Measurements from ENCODE around the gene BRAF.
A peak's percentile ranks its signal among the peaks of the same experiment; 100 is the strongest.
"Not testable (repeated sequence)": the region's sequence is repeated elsewhere in the genome, so short reads cannot be mapped to it uniquely, and the experiment has no call there.

Gene BRAF

GRCh38 chr7:140678816-140679130 is 246.0 kb downstream of the BRAF start:
- no peak for DNase-seq (ENCODE audit: low spot score)

GRCh38 chr7:140678081-140678815 is 246.5 kb downstream of the BRAF start:
- DNase-seq (ENCODE audit: low spot score) = no peak

GRCh38 chr7:140677496-140677895 is 247.2 kb downstream of the BRAF start:
- no peak for DNase-seq (ENCODE audit: low spot score)

GRCh38 chr7:140676956-140677355 is 247.8 kb downstream of the BRAF start:
- not testable (repeated sequence) for DNase-seq (ENCODE audit: low spot score)

- DNase-seq (ENCODE audit: low spot score) = no peak
These were observed 248.4 kb downstream of the BRAF start for GRCh38 chr7:140676306-140676705.

- DNase-seq (ENCODE audit: low spot score) = no peak
These were observed 249.0 kb downstream of the BRAF start for GRCh38 chr7:140675726-140676125.

- peak; percentile 68 for DNase-seq (ENCODE audit: low spot score)
These were observed 249.6 kb downstream of the BRAF start for GRCh38 chr7:140674899-140675701.

GRCh38 chr7:140674356-140674800 is 250.4 kb downstream of the BRAF start:
- DNase-seq (ENCODE audit: low spot score) = peak; percentile 50

GRCh38 chr7:140673774-140674155 is 251.0 kb downstream of the BRAF start:
- DNase-seq (ENCODE audit: low spot score) = peak; percentile 71

- DNase-seq (ENCODE audit: low spot score) = no peak
These were observed 251.5 kb downstream of the BRAF start for GRCh38 chr7:140673063-140673773.

- peak; percentile 45 for DNase-seq (ENCODE audit: low spot score)
These were observed 252.2 kb downstream of the BRAF start, which contains the start of gene ADCK2 for GRCh38 chr7:140672382-140673062. Gene ADCK2 (plus strand): TSS chr7:140672945. CDS start chr7:140673331, 386 bp downstream.

- DNase-seq (ENCODE audit: low spot score) = no peak
These were observed 252.8 kb downstream of the BRAF start for GRCh38 chr7:140671966-140672365.

- DNase-seq (ENCODE audit: low spot score) = no peak
These were observed 254.3 kb downstream of the BRAF start for GRCh38 chr7:140670343-140670935.

GRCh38 chr7:140669862-140670261 is 254.9 kb downstream of the BRAF start:
- DNase-seq (ENCODE audit: low spot score) = not testable (repeated sequence)

- DNase-seq (ENCODE audit: low spot score) = no peak
These were observed 255.4 kb downstream of the BRAF start for GRCh38 chr7:140669352-140669751.
